ENCODE measurements around the gene COL5A3. TPM values are rescaled to one million over a fixed set of nuclear protein-coding genes. Genes with fewer than 3 reads are reported as not detected.

COL5A3 gene
- polyA plus RNA-seq, 1 of the 3 experiments (the other 2 are of a cell fraction), result under 0.01 TPM

DNA sequence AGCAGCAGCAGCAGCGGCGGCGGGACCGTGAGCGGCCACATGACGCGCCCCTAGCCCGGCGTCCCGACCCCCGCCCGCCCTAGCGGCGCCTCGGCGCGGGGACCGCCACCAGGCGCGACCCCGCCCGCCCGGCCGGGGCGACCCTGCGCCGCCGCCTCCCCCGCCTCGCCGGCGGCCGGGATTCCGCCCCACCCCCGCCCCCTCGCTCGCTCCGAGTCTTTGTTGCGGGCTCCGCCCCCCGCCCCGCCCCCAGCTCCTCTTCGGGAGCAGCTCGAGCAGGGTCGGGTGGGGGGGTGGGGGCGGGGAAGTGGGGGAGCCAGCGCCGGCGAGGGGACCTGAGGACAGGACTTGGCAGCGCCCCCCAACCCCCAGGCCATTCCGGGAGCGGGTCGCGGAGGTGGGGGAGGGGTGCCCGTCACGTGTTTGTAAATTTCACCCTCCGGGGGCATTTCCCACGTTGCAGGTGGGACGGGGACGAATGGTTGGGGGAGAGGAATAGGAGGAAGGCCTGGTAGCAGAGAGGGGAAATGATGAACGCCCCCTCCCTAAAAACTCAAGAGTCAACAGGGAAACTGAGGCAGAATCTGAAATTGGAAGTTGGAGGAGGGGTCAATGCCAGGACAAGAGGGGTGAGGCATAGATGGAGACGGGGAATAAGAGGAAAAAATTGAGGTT, 73.8 kb downstream of the COL5A3 start, which contains the start of gene OLFM2:
TSS of gene OLFM2 (minus strand) at position 190 of the 675 bp plus-strand sequence. CDS start at position 41, 149 bp downstream.
- H3K9me3 ChIP-seq, result no peaks in the 10 kb centered on the region
- no peaks in the 10 kb centered on the region for H3K36me3 ChIP-seq (replicated peaks in 1 of 2; ENCODE audit: control insufficient read depth in 1 of 2, insufficient read depth in 2 of 2, low read length in 1 of 2)
- WGBS (ENCODE audit: low lambda C conversion rate), result under 1% methylated on average over 10 of the region's 62 CpGs
- peak within 1 kb of the TSS; percentile 73; the same call in 1 of the 2 replicates for H3K4me2 ChIP-seq
- H3K4me3 ChIP-seq (ENCODE audit: low read depth in 2 of 2, low read length in 1 of 2), result peak within 1 kb of the TSS; percentile 35 to 48; a peak in 3 of 4 replicates
- peak within 1 kb of the TSS in 1 of 2 experiments; percentile 16; a peak in 1 of 4 replicates for H3K27ac ChIP-seq (ENCODE audit: low read depth in 2 of 2, low read length in 1 of 2)
- no peak within 1 kb of the TSS for H3K9ac ChIP-seq
- ChIA-PET POLR2A (no interaction called here), CTCF (interaction anchor here (1.6 to 7.7 kb wide), 3 partner anchors 18 to 93 kb away, joined by 4 to 142 read pairs (median 5); no protein-coding TSS in a partner anchor)
- peak; percentile 93 for DNase-seq
- TF ChIP-seq, protein P1, sequence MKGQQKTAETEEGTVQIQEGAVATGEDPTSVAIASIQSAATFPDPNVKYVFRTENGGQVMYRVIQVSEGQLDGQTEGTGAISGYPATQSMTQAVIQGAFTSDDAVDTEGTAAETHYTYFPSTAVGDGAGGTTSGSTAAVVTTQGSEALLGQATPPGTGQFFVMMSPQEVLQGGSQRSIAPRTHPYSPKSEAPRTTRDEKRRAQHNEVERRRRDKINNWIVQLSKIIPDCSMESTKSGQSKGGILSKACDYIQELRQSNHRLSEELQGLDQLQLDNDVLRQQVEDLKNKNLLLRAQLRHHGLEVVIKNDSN (IDR thresholded peaks at IDR 0.05; ENCODE audit: borderline replicate concordance, low read depth), result peak; percentile 27; the same call in 1 of the 2 replicates
- TF ChIP-seq CHD2 (IDR thresholded peaks at IDR 0.05; ENCODE audit: low read length, partially characterized antibody) (no peak), TCF12 (IDR thresholded peaks at IDR 0.05) (no peak), NRF1 (IDR thresholded peaks at IDR 0.05; ENCODE audit: low read depth, low read length) (no peak), NFIC (IDR thresholded peaks at IDR 0.05; ENCODE audit: borderline replicate concordance) (no peak)
- TF ChIP-seq, protein P2, sequence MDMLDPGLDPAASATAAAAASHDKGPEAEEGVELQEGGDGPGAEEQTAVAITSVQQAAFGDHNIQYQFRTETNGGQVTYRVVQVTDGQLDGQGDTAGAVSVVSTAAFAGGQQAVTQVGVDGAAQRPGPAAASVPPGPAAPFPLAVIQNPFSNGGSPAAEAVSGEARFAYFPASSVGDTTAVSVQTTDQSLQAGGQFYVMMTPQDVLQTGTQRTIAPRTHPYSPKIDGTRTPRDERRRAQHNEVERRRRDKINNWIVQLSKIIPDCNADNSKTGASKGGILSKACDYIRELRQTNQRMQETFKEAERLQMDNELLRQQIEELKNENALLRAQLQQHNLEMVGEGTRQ (IDR thresholded peaks at IDR 0.05; ENCODE audit: borderline replicate concordance, low read depth, low read length), result no peak
- H2AFZ ChIP-seq (ENCODE audit: low read depth), result no peak within 1 kb of the TSS
- H4K20me1 ChIP-seq (ENCODE audit: insufficient read depth), result no peaks in the 10 kb centered on the region
- H3F3A ChIP-seq (replicated peaks; ENCODE audit: insufficient read depth), result peaks cover 2% of the 10 kb centered on the region
- H3K79me2 ChIP-seq (ENCODE audit: insufficient read depth), result no peaks in the 10 kb centered on the region
- H3K4me1 ChIP-seq (ENCODE audit: control insufficient read depth in 1 of 2, insufficient read depth in 2 of 2, low read depth in 1 of 2, low read length in 1 of 2), result peaks cover 5 to 17% of the 10 kb centered on the region in 2 experiments; a peak in 3 of 4 replicates
- peaks cover 23% of the 10 kb centered on the region; the same call in 1 of the 2 replicates for H3K27me3 ChIP-seq (ENCODE audit: insufficient read depth)
- no peaks in the 10 kb centered on the region for H3K9me2 ChIP-seq

DNA sequence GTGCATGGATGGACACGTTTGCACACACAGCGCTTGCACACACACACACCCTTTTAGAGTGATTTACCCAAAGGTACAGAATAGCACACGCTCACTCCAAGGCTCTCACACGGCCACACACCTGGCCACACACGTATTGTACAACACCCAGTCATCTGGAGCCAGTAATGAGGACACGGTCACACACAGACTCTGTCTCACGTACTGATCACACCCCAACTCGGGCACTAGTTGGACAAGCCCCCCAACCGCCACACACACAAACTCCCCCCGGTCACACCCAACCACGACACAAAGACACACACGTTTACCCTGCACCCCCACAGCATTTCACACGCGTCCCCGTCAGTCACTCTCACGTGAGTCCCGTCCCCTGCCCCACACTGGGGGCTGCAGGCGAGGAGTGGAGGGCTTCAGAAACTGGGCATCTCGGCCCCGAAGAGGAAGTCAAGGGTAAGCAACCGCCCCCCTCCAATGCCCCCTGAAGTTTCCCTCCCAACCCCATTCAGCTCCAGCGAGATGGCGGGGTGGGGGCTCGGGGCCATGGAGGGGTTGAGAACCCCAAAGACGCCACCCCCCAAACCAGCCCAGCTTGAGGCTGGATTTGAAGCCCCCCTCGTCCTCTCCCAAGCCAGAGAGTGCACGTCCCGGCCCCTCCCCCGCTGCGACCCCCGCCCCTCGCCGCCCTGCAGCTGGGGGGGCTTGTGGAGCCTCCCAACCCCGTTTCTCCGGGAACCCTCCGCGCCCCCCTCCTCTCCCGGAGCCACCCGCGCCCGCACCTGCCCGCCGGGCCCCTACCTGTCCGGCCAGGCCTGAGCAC, 74.6 kb downstream of the COL5A3 start:
- peak overlapping the region; percentile 35 to 48; a peak in 3 of 4 replicates for H3K4me3 ChIP-seq (ENCODE audit: low read depth in 2 of 2, low read length in 1 of 2)
- H3K4me1 ChIP-seq (ENCODE audit: control insufficient read depth in 1 of 2, insufficient read depth in 2 of 2, low read depth in 1 of 2, low read length in 1 of 2), result peaks cover 5 to 17% of the 10 kb centered on the region in 2 experiments; a peak in 3 of 4 replicates
- no peak overlapping the region for H3K9ac ChIP-seq
- no peak overlapping the region for H2AFZ ChIP-seq (ENCODE audit: low read depth)
- H3K27ac ChIP-seq (ENCODE audit: low read depth in 2 of 2, low read length in 1 of 2), result no peak overlapping the region; a peak in 1 of 4 replicates
- peak; percentile 52 for DNase-seq
- H3K4me2 ChIP-seq, result peak overlapping the region; percentile 73; the same call in 1 of the 2 replicates
- no peaks in the 10 kb centered on the region for H3F3A ChIP-seq (replicated peaks; ENCODE audit: insufficient read depth)
- no peaks in the 10 kb centered on the region for H4K20me1 ChIP-seq (ENCODE audit: insufficient read depth)
- no peaks in the 10 kb centered on the region for H3K36me3 ChIP-seq (replicated peaks in 1 of 2; ENCODE audit: control insufficient read depth in 1 of 2, insufficient read depth in 2 of 2, low read length in 1 of 2)
- TF ChIP-seq RXRA (IDR thresholded peaks at IDR 0.05; ENCODE audit: borderline replicate concordance, low read depth) (no peak), FOXM1 (IDR thresholded peaks at IDR 0.05; ENCODE audit: low read depth) (no peak)
- TF ChIP-seq, protein P3, sequence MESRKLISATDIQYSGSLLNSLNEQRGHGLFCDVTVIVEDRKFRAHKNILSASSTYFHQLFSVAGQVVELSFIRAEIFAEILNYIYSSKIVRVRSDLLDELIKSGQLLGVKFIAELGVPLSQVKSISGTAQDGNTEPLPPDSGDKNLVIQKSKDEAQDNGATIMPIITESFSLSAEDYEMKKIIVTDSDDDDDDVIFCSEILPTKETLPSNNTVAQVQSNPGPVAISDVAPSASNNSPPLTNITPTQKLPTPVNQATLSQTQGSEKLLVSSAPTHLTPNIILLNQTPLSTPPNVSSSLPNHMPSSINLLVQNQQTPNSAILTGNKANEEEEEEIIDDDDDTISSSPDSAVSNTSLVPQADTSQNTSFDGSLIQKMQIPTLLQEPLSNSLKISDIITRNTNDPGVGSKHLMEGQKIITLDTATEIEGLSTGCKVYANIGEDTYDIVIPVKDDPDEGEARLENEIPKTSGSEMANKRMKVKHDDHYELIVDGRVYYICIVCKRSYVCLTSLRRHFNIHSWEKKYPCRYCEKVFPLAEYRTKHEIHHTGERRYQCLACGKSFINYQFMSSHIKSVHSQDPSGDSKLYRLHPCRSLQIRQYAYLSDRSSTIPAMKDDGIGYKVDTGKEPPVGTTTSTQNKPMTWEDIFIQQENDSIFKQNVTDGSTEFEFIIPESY (IDR thresholded peaks at IDR 0.05; ENCODE audit: borderline replicate concordance, low read depth), result no peak
- H3K9me2 ChIP-seq, result no peaks in the 10 kb centered on the region
- peaks cover 23% of the 10 kb centered on the region; the same call in 1 of the 2 replicates for H3K27me3 ChIP-seq (ENCODE audit: insufficient read depth)
- no peaks in the 10 kb centered on the region for H3K9me3 ChIP-seq
- POLR2A ChIA-PET, result no interaction called here
- H3K79me2 ChIP-seq (ENCODE audit: insufficient read depth), result no peaks in the 10 kb centered on the region
- WGBS (ENCODE audit: low lambda C conversion rate), result 4% methylated on average over 28 of the region's 44 CpGs
- CTCF ChIA-PET, result interaction anchor here (1.1 to 7.7 kb wide), 4 partner anchors 17 to 323 kb away, joined by 3 to 142 read pairs (median 4); no protein-coding TSS in a partner anchor

Measured in SK-N-SH (cell line).